Neural progenitor cell (in vitro differentiated cells): Measurements from ENCODE around the gene MPPED1.

Source experiments
- CTCF ChIP-seq: fragments of 200-600 bp; sonication (generic); IDR thresholded peaks from 2 replicates; pipeline ENCODE4 v1.5.1; 2017; ENCODE audit warnings: antibody characterized with exemption, mild to moderate bottlenecking
- EZH2 ChIP-seq: fragments of 200-600 bp; sonication (generic); IDR thresholded peaks from 2 replicates; pipeline ENCODE4 v1.6.1; 2017; ENCODE audit warnings: antibody characterized with exemption, mild to moderate bottlenecking, moderate library complexity
- EZH2phosphoT487 ChIP-seq: fragments of 200-600 bp; sonication (generic); IDR thresholded peaks from 2 replicates; pipeline ENCODE4 v1.6.1; 2017; ENCODE audit warnings: antibody characterized with exemption

- TF ChIP-seq CTCF (no peak), EZH2phosphoT487 (no peak), EZH2 (no peak)
Measured at GRCh38 chr22:43491737-43492136, 79.9 kb downstream of the MPPED1 start.
